ENCODE measurements around the gene UBAP1L. TPM values are rescaled to one million over a fixed set of nuclear protein-coding genes. Genes with fewer than 3 reads are reported as not detected.

UBAP1L gene
- total and polyA plus RNA-seq, 2 donors (not counting 3 experiments of a cell fraction or from before 2014, with no cell fraction given): 1.9 to 5.0 TPM

DNA sequence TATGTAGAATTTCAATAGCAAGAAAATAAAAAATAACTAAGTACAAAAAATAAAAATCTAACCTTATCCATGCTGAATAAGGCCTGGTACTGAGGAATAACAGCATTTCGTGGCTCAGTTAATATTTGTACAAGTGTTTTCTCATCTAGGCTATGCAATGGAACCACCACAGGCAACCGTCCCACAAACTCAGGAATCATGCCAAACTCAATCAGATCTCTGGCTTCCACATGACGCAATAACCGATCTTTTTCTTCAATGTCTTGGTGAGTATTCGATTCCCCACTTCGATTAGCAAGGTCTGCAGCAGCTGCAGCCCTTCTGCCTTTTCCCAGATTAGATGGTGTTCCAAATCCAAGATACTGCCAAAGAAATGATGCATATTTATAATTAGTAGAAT is 39.7 kb upstream of the UBAP1L start:
- no peak for TF ChIP-seq EZH2 (IDR thresholded peaks at IDR 0.05; ENCODE audit: borderline replicate concordance, low read depth, low read length, severe bottlenecking)
- TF ChIP-seq, protein P1, sequence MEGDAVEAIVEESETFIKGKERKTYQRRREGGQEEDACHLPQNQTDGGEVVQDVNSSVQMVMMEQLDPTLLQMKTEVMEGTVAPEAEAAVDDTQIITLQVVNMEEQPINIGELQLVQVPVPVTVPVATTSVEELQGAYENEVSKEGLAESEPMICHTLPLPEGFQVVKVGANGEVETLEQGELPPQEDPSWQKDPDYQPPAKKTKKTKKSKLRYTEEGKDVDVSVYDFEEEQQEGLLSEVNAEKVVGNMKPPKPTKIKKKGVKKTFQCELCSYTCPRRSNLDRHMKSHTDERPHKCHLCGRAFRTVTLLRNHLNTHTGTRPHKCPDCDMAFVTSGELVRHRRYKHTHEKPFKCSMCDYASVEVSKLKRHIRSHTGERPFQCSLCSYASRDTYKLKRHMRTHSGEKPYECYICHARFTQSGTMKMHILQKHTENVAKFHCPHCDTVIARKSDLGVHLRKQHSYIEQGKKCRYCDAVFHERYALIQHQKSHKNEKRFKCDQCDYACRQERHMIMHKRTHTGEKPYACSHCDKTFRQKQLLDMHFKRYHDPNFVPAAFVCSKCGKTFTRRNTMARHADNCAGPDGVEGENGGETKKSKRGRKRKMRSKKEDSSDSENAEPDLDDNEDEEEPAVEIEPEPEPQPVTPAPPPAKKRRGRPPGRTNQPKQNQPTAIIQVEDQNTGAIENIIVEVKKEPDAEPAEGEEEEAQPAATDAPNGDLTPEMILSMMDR (IDR thresholded peaks at IDR 0.05; ENCODE audit: extremely low read depth in 1 of 2, insufficient read depth in 1 of 2, low read depth in 1 of 2, low read length in 2 of 2): no peak
- ChIA-PET CTCF (no interaction called here), POLR2A (no interaction called here)
- DNase-seq (ENCODE audit: low read depth, low spot score) (no peak), FAIRE-seq (no peak)
- Histone ChIP-seq H3K79me2 (ENCODE audit: control insufficient read depth, insufficient read depth, low read length) (no peaks in the 10 kb centered on the region), H3K9me3 (replicated peaks; ENCODE audit: control insufficient read depth, insufficient read depth, low read length) (no peaks in the 10 kb centered on the region), H3K9me1 (replicated peaks; ENCODE audit: control insufficient read depth, extremely low read depth, insufficient read depth, low read length) (no peaks in the 10 kb centered on the region), H3K36me3 (ENCODE audit: control insufficient read depth in 2 of 2, extremely low read depth in 1 of 2, insufficient read depth in 2 of 2, low read length in 2 of 2) (peaks cover 18 to 32% of the 10 kb centered on the region in 2 experiments), H4K20me1 (replicated peaks; ENCODE audit: control insufficient read depth, extremely low read depth, insufficient read depth, low read length) (no peaks in the 10 kb centered on the region), H3K27me3 (ENCODE audit: control insufficient read depth in 2 of 2, insufficient read depth in 2 of 2, low read length in 2 of 2) (no peaks in the 10 kb centered on the region), H3K9ac (replicated peaks; ENCODE audit: extremely low read depth, insufficient read depth, low read length) (no peak overlapping the region), H3K27ac (ENCODE audit: insufficient read depth, low read depth, low read length) (no peak overlapping the region), H2AFZ (ENCODE audit: low read depth, low read length) (no peak overlapping the region), H3K4me2 (ENCODE audit: insufficient read depth, low read length) (no peak overlapping the region), H3K4me3 (replicated peaks in 1 of 3; ENCODE audit: insufficient read depth in 1 of 3, low read depth in 1 of 3, low read length in 3 of 3) (no peak overlapping the region), H3K4me1 (ENCODE audit: control insufficient read depth, extremely low read depth, insufficient read depth, low read length) (no peaks in the 10 kb centered on the region)
- BruUV-seq (replicated peaks): no TSS peak
- dilution Hi-C loops (cut with MboI; ENCODE audit: extremely low pct_ligation_motif_present, low sequenced_read_pairs) (no loop called here), intact Hi-C loops (cut with micrococcal nuclease) (no loop called here)

DNA sequence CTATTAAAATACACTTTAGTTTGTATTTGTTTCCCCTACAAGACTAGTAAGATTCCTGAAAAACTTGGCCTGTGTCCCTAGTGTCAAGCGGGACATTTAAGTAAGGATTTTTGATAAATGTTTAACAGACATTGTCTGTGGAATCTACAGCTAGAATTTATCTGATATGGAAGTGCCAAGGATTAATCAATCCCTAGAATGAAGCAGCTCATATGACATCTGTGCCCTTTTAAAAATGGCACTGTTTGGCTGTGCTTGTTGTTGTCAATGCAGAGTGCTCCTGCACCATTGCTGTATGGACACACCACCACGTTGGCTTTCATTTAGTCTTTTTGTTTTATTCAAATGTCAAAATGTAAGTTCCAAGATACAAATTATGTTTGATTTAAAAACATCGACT is 32.9 kb upstream of the UBAP1L start:
- Histone ChIP-seq H3K79me2 (ENCODE audit: control insufficient read depth, insufficient read depth, low read length) (no peaks in the 10 kb centered on the region), H4K20me1 (replicated peaks; ENCODE audit: control insufficient read depth, extremely low read depth, insufficient read depth, low read length) (no peaks in the 10 kb centered on the region), H3K27ac (ENCODE audit: insufficient read depth, low read depth, low read length) (no peak overlapping the region), H3K4me1 (ENCODE audit: control insufficient read depth, extremely low read depth, insufficient read depth, low read length) (no peaks in the 10 kb centered on the region), H3K9ac (replicated peaks; ENCODE audit: extremely low read depth, insufficient read depth, low read length) (no peak overlapping the region), H3K4me2 (ENCODE audit: insufficient read depth, low read length) (no peak overlapping the region), H3K36me3 (ENCODE audit: control insufficient read depth in 2 of 2, extremely low read depth in 1 of 2, insufficient read depth in 2 of 2, low read length in 2 of 2) (peaks cover 3 to 4% of the 10 kb centered on the region in 2 experiments), H3K4me3 (replicated peaks in 1 of 3; ENCODE audit: insufficient read depth in 1 of 3, low read depth in 1 of 3, low read length in 3 of 3) (no peak overlapping the region), H2AFZ (ENCODE audit: low read depth, low read length) (no peak overlapping the region), H3K27me3 (ENCODE audit: control insufficient read depth in 2 of 2, insufficient read depth in 2 of 2, low read length in 2 of 2) (no peaks in the 10 kb centered on the region), H3K9me1 (replicated peaks; ENCODE audit: control insufficient read depth, extremely low read depth, insufficient read depth, low read length) (no peaks in the 10 kb centered on the region), H3K9me3 (replicated peaks; ENCODE audit: control insufficient read depth, insufficient read depth, low read length) (no peaks in the 10 kb centered on the region)
- intact Hi-C loops (cut with micrococcal nuclease): no loop called here
- FAIRE-seq (no peak), DNase-seq (ENCODE audit: low read depth, low spot score) (no peak)
- ChIA-PET CTCF (interaction anchor here (1.0 kb wide), 1 partner anchor 13 kb away, joined by 3 read pairs; no protein-coding TSS in a partner anchor), POLR2A (no interaction called here)
- no TSS peak for BruUV-seq (replicated peaks)
- dilution Hi-C loops (cut with MboI; ENCODE audit: extremely low pct_ligation_motif_present, low sequenced_read_pairs): no loop called here
- TF ChIP-seq EZH2 (IDR thresholded peaks at IDR 0.05; ENCODE audit: borderline replicate concordance, low read depth, low read length, severe bottlenecking) (no peak), FOS (IDR thresholded peaks at IDR 0.05; ENCODE audit: borderline replicate concordance, insufficient read depth, low read length) (no peak), POLR2A (IDR thresholded peaks at IDR 0.05; ENCODE audit: low read depth, low read length) (no peak), POLR2AphosphoS5 (IDR thresholded peaks at IDR 0.05; ENCODE audit: insufficient read depth, low read depth, low read length) (no peak), GATA2 (IDR thresholded peaks at IDR 0.05; ENCODE audit: insufficient read depth, insufficient read length, low read depth, low read length) (no peak), MYC (IDR thresholded peaks at IDR 0.05; ENCODE audit: low read depth, low read length) (no peak), JUN (IDR thresholded peaks at IDR 0.05; ENCODE audit: borderline replicate concordance, insufficient read depth, insufficient read length, low read depth) (no peak)
- TF ChIP-seq, protein P1 (IDR thresholded peaks at IDR 0.05; ENCODE audit: extremely low read depth in 1 of 2, insufficient read depth in 1 of 2, low read depth in 1 of 2, low read length in 2 of 2): no peak
- TF ChIP-seq, protein P2, sequence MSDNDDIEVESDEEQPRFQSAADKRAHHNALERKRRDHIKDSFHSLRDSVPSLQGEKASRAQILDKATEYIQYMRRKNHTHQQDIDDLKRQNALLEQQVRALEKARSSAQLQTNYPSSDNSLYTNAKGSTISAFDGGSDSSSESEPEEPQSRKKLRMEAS (IDR thresholded peaks at IDR 0.05; ENCODE audit: insufficient read depth, insufficient read length): no peak
